Measurements from ENCODE around the gene FIP1L1. TPM values are rescaled to one million over a fixed set of nuclear protein-coding genes. Genes with fewer than 3 reads are reported as not detected.

FIP1L1 gene
- total RNA-seq, 1 experiment from 2014 or later = 103 TPM

- Mint-ChIP-seq H3K4me1 (ENCODE audit: insufficient read depth, unreplicated experiment) (peaks cover 8% of the 10 kb centered on the region), H3K36me3 (ENCODE audit: insufficient read depth, unreplicated experiment) (peaks cover 18% of the 10 kb centered on the region), H3K27me3 (ENCODE audit: insufficient read depth, unreplicated experiment) (no peaks in the 10 kb centered on the region), H3K27ac (ENCODE audit: low read depth, unreplicated experiment) (no peak overlapping the region), H3K4me3 (ENCODE audit: unreplicated experiment) (no peak overlapping the region), H3K9me3 (ENCODE audit: unreplicated experiment) (no peaks in the 10 kb centered on the region)
- TF ChIP-seq CTCF (IDR thresholded peaks at IDR 0.05; ENCODE audit: unreplicated experiment) = no peak
- intact Hi-C loops (cut with micrococcal nuclease) = no loop called here
- CTCF ChIA-PET = interaction anchor here (0.5 to 1.2 kb wide), 4 partner anchors 9 to 1121 kb away, joined by 3 read pairs; no protein-coding TSS in a partner anchor
- BruUV-seq (replicated peaks) = no TSS peak
- no peak for DNase-seq (ENCODE audit: unreplicated experiment)
- POLR2A ChIA-PET = no interaction called here
These were observed 21.4 kb upstream of the FIP1L1 start for GRCh38 chr4:53355930-53356521.

- Mint-ChIP-seq H3K36me3 (ENCODE audit: insufficient read depth, unreplicated experiment) (peaks cover 6% of the 10 kb centered on the region), H3K9me3 (ENCODE audit: unreplicated experiment) (no peaks in the 10 kb centered on the region), H3K27ac (ENCODE audit: low read depth, unreplicated experiment) (no peak overlapping the region), H3K4me1 (ENCODE audit: insufficient read depth, unreplicated experiment) (peaks cover 31% of the 10 kb centered on the region), H3K4me3 (ENCODE audit: unreplicated experiment) (no peak overlapping the region), H3K27me3 (ENCODE audit: insufficient read depth, unreplicated experiment) (no peaks in the 10 kb centered on the region)
- TF ChIP-seq CTCF (IDR thresholded peaks at IDR 0.05; ENCODE audit: unreplicated experiment) = no peak
- CTCF ChIA-PET = no interaction called here
- no TSS peak for BruUV-seq (replicated peaks)
- DNase-seq (ENCODE audit: unreplicated experiment) = no peak
- POLR2A ChIA-PET = no interaction called here
- intact Hi-C loops (cut with micrococcal nuclease) = no loop called here
These were observed 16.0 kb upstream of the FIP1L1 start for GRCh38 chr4:53361451-53361850.

GRCh38 chr4:53362093-53362492 is 15.3 kb upstream of the FIP1L1 start:
- Mint-ChIP-seq H3K9me3 (ENCODE audit: unreplicated experiment) (no peaks in the 10 kb centered on the region), H3K4me3 (ENCODE audit: unreplicated experiment) (peak overlapping the region; percentile 58), H3K4me1 (ENCODE audit: insufficient read depth, unreplicated experiment) (peaks cover 34% of the 10 kb centered on the region), H3K27ac (ENCODE audit: low read depth, unreplicated experiment) (no peak overlapping the region), H3K36me3 (ENCODE audit: insufficient read depth, unreplicated experiment) (peaks cover 6% of the 10 kb centered on the region), H3K27me3 (ENCODE audit: insufficient read depth, unreplicated experiment) (no peaks in the 10 kb centered on the region)
- ChIA-PET CTCF (interaction anchor here (1.2 kb wide), 1 partner anchor 19 kb away, joined by 3 read pairs; no protein-coding TSS in a partner anchor), POLR2A (no interaction called here)
- no peak for TF ChIP-seq CTCF (IDR thresholded peaks at IDR 0.05; ENCODE audit: unreplicated experiment)
- intact Hi-C loops (cut with micrococcal nuclease) = no loop called here
- BruUV-seq (replicated peaks) = no TSS peak
- no peak for DNase-seq (ENCODE audit: unreplicated experiment)

GRCh38 chr4:53364624-53365023 is 12.8 kb upstream of the FIP1L1 start:
- CTCF ChIA-PET = interaction anchor here (0.7 to 1.4 kb wide), 2 partner anchors 11 to 14 kb away, joined by 3 read pairs; no protein-coding TSS in a partner anchor
- H3K36me3 Mint-ChIP-seq (ENCODE audit: insufficient read depth, unreplicated experiment) = peaks cover 6% of the 10 kb centered on the region

More at GRCh38 chr4:53364624-53365023, 12.8 kb upstream of the FIP1L1 start:
- peaks cover 34% of the 10 kb centered on the region for H3K4me1 Mint-ChIP-seq (ENCODE audit: insufficient read depth, unreplicated experiment)
- H3K27me3 Mint-ChIP-seq (ENCODE audit: insufficient read depth, unreplicated experiment) = peaks cover 21% of the 10 kb centered on the region
- no peak for TF ChIP-seq CTCF (IDR thresholded peaks at IDR 0.05; ENCODE audit: unreplicated experiment)
- intact Hi-C loops (cut with micrococcal nuclease) = no loop called here
- H3K4me3 Mint-ChIP-seq (ENCODE audit: unreplicated experiment) = peak overlapping the region; percentile 92
- DNase-seq (ENCODE audit: unreplicated experiment) = no peak
- H3K9me3 Mint-ChIP-seq (ENCODE audit: unreplicated experiment) = no peaks in the 10 kb centered on the region
- POLR2A ChIA-PET = interaction anchor here (0.7 to 4.3 kb wide), 5 partner anchors 10 to 1313 kb away, joined by 3 to 75 read pairs (median 4); partner anchors contain the start of gene FIP1L1
- no TSS peak for BruUV-seq (replicated peaks)
- H3K27ac Mint-ChIP-seq (ENCODE audit: low read depth, unreplicated experiment) = peak overlapping the region; percentile 76
